Subcutaneous abdominal adipose tissue (tissue), 5 donors: ENCODE data around the gene COG5.
A peak's percentile ranks its signal among the peaks of the same experiment; 100 is the strongest.

Experiments
- H3K27ac ChIP-seq: one replicate; pipeline ENCODE4 v1.7.0; 2013; ENCODE audit warnings: low read depth, mild to moderate bottlenecking, inconsistent platforms, low read length, moderate library complexity
- H3K27me3 ChIP-seq, 5 donors: one replicate each; pipeline ENCODE4 v1.7.0; 2013; ENCODE audit warnings: low read length in 5 of 5, inconsistent platforms in 1 of 5; ENCODE audit not compliant: control insufficient read depth in 5 of 5, insufficient read depth in 4 of 5
- H3K36me3 ChIP-seq, 5 donors: one replicate each; pipeline ENCODE4 v1.7.0; 2013; ENCODE audit warnings: low read length in 5 of 5; ENCODE audit not compliant: control insufficient read depth in 5 of 5, insufficient read depth in 5 of 5
- H3K4me1 ChIP-seq, 5 donors: one replicate each; pipeline ENCODE4 v1.7.0; 2013; ENCODE audit warnings: low read length in 5 of 5, mild to moderate bottlenecking in 3 of 5, moderate library complexity in 1 of 5; ENCODE audit not compliant: control insufficient read depth in 5 of 5, insufficient read depth in 5 of 5
- H3K4me3 ChIP-seq, 5 donors: one replicate each; pipeline ENCODE4 v1.7.0; 2013; ENCODE audit warnings: low read length in 5 of 5, low read depth in 1 of 5
- H3K9ac ChIP-seq, 5 donors: one replicate each; pipeline ENCODE4 v1.7.0; 2013; ENCODE audit warnings: low read length in 5 of 5, mild to moderate bottlenecking in 4 of 5, moderate library complexity in 3 of 5
- H3K9me3 ChIP-seq, 5 donors: one replicate each; pipeline ENCODE4 v1.7.0; 2013; ENCODE audit warnings: low read length in 5 of 5; ENCODE audit not compliant: control insufficient read depth in 5 of 5
- donor health status: healthy.
- donor health status: healthy.
- donor health status: healthy.
- donor health status: healthy.
- donor health status: healthy.

The COG5 gene

DNA sequence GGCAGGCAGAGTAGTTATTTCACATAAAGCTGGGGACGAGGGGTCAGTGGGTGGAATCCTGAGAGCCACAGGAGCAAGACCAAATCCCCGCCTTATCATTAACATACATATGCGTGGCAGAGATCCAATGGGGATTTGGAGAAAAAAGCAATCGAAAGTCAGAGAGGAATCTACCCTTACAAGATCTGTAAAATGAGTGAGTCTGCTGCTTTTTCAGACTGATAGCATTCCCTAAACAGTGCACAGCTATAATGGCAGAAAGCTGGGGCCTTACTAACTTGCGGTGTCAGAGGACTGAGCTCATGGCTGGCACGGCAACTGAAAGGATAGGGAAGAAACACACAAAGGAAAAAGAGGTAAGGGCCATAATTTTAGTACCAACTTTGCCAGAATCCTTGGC, 68.8 kb downstream of the COG5 start:
- H3K27me3 ChIP-seq: no peaks in the 10 kb centered on the region
- no peak overlapping the region for H3K4me3 ChIP-seq
- H3K4me1 ChIP-seq: no peaks in the 10 kb centered on the region
- no peak overlapping the region for H3K27ac ChIP-seq
- no peaks in the 10 kb centered on the region for H3K36me3 ChIP-seq
- H3K9me3 ChIP-seq: no peaks in the 10 kb centered on the region
- no peak overlapping the region for H3K9ac ChIP-seq

DNA sequence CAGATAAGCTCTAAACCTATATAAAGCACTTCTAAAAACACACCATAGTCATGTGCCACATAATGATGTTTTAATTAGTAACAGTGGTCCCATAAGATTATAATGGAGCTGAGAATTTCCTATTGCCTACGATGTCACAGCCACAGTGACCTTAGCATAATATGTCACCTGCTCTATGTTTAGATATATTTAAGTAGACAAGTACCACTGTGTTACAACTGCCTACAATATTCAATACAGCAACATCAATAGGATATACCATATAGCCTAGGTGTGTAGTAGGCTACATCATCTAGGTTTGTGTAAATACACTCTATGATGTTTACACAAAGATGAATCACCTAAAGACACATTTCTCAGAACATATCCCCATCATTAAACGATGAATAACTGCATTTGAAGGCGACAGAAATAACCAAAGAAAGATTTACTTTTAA, 69.4 kb downstream of the COG5 start:
- no peak overlapping the region for H3K27ac ChIP-seq

DNA sequence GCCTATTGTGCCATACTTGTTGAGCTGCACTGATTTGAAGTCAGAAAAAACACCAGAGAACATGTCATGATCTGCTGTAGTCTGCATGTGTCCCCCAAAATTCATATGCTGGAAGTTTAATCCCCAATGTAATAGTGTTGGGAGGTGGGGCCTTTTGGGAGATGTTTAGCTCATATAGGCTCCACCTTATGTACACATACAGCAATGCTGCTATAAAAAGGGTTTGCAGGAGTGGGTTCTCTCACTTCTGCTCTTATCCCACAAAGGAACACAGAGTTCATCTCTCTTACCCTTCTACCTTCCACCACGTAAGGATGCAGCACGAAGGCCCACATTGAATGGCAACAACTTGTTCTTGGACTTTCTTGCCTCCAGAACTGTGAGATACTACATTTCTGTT, 70.8 kb downstream of the COG5 start:
- no peak overlapping the region for H3K4me3 ChIP-seq
- no peak overlapping the region for H3K9ac ChIP-seq
- H3K27me3 ChIP-seq: no peaks in the 10 kb centered on the region
- H3K4me1 ChIP-seq: no peaks in the 10 kb centered on the region
- no peak overlapping the region for H3K27ac ChIP-seq
- no peaks in the 10 kb centered on the region for H3K36me3 ChIP-seq
- no peaks in the 10 kb centered on the region for H3K9me3 ChIP-seq

More for the DNA sequence above, 69.4 kb downstream of the COG5 start:
- Histone ChIP-seq H3K27me3 (no peaks in the 10 kb centered on the region), H3K4me3 (no peak overlapping the region), H3K36me3 (no peaks in the 10 kb centered on the region), H3K4me1 (no peaks in the 10 kb centered on the region), H3K9me3 (no peaks in the 10 kb centered on the region), H3K9ac (no peak overlapping the region)

DNA sequence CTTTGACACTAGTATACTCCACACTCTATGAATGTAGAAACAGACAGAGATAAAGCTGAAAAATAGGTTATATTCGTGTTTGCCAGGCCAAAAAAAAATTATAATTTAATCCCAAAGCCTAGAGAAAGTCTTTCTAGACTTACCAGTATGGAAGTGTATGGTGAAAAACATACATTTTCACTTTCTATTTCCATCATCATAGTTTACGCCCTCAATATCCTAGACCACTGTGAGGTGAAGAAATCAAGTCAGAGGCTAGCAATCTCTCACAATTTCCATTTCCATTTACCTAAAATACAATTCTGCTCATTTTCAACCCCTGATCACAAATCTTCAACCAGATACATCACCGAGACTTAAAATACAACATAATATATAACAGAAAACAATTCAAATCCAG, 77.7 kb downstream of the COG5 start:
- no peaks in the 10 kb centered on the region for H3K9me3 ChIP-seq
- H3K4me1 ChIP-seq: peaks cover 0 to 4% (median 0%) of the 10 kb centered on the region in 5 donors
- peak overlapping the region in 1 of 5 donors; percentile 25 for H3K9ac ChIP-seq
- H3K27ac ChIP-seq: no peak overlapping the region
- H3K27me3 ChIP-seq: no peaks in the 10 kb centered on the region
- no peaks in the 10 kb centered on the region for H3K36me3 ChIP-seq
- H3K4me3 ChIP-seq: no peak overlapping the region

DNA sequence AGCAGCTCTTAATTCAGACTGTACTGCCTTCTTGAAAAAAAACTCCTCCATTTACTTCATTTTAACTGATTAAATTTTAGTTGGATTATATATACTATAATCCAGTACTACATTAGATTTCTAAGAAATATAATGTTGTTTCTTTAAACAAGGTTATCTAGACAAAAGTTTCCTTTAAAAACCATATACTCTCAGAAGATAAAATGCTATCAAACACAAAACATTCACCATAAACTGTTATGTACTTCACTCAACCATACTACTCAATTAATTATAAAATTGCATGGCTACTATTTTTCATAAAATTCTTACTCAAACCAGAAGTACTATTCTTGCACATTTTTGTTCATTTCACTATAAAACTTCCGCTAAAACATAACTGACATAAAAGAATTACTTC, 81.1 kb downstream of the COG5 start:
- H3K9ac ChIP-seq: no peak overlapping the region
- H3K9me3 ChIP-seq: no peaks in the 10 kb centered on the region
- no peak overlapping the region for H3K4me3 ChIP-seq
- no peaks in the 10 kb centered on the region for H3K36me3 ChIP-seq
- peaks cover 0 to 4% (median 0%) of the 10 kb centered on the region in 5 donors for H3K4me1 ChIP-seq
- H3K27ac ChIP-seq: no peak overlapping the region
- H3K27me3 ChIP-seq: no peaks in the 10 kb centered on the region

DNA sequence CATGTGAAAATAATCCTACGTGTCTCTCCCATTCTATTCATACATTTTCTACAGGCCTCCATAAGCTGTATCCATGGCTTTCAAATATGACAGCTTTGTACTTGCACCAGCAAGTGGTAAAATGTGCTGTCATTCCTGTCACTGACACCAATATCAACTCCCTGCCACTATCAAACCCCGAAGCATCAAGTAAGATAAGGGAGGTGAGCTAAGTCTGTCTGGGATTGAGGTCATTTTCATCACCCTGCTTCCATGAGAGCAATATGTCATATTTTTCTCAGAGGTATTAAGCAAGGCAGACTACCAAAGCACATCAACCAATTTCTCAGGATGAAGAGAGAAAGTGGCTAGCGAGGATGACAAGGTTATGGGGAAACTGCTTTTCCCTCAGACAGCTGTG, 82.8 kb downstream of the COG5 start:
- H3K9me3 ChIP-seq: no peaks in the 10 kb centered on the region
- no peak overlapping the region for H3K27ac ChIP-seq
- H3K36me3 ChIP-seq: no peaks in the 10 kb centered on the region
- H3K4me1 ChIP-seq: peaks cover 0 to 4% (median 0%) of the 10 kb centered on the region in 5 donors
- H3K9ac ChIP-seq: no peak overlapping the region
- no peaks in the 10 kb centered on the region for H3K27me3 ChIP-seq
- H3K4me3 ChIP-seq: no peak overlapping the region

DNA sequence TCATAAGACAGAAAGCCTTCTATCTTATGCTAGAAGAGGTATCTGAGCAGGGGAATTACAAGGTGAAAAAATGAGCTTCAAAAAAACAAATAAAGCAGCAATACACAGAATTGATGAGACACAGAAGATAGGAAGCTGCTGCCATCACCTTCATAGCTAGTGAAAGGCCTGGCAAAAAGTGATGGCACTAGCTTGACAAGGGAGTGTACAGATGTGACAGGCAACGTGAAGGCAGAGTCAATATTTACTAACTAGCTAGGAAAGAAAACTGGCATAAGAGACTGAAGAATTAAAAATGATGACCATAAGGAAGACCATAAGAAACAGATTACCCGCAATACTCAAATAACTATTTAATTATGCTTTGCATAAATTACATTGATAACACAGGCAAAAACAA, 84.4 kb downstream of the COG5 start:
- no peaks in the 10 kb centered on the region for H3K27me3 ChIP-seq
- H3K4me1 ChIP-seq: no peaks in the 10 kb centered on the region
- no peak overlapping the region for H3K27ac ChIP-seq
- no peak overlapping the region for H3K4me3 ChIP-seq
- no peaks in the 10 kb centered on the region for H3K9me3 ChIP-seq
- peaks cover 0 to under 1% (median 0%) of the 10 kb centered on the region in 5 donors for H3K36me3 ChIP-seq
- no peak overlapping the region for H3K9ac ChIP-seq

DNA sequence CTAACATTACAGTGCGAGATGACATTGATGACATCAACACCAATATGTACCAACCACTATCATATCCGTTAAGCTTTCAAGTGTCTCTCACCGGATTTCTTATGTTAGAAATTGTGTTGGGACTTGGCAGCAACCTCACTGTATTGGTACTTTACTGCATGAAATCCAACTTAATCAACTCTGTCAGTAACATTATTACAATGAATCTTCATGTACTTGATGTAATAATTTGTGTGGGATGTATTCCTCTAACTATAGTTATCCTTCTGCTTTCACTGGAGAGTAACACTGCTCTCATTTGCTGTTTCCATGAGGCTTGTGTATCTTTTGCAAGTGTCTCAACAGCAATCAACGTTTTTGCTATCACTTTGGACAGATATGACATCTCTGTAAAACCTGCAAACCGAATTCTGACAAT, 89.6 kb downstream of the COG5 start:
- Histone ChIP-seq H3K27ac (no peak overlapping the region), H3K9me3 (no peaks in the 10 kb centered on the region), H3K4me3 (no peak overlapping the region), H3K9ac (no peak overlapping the region), H3K36me3 (peaks cover 0 to 4% (median 0%) of the 10 kb centered on the region in 5 donors), H3K27me3 (no peaks in the 10 kb centered on the region), H3K4me1 (peaks cover 0 to 3% (median 0%) of the 10 kb centered on the region in 5 donors)

DNA sequence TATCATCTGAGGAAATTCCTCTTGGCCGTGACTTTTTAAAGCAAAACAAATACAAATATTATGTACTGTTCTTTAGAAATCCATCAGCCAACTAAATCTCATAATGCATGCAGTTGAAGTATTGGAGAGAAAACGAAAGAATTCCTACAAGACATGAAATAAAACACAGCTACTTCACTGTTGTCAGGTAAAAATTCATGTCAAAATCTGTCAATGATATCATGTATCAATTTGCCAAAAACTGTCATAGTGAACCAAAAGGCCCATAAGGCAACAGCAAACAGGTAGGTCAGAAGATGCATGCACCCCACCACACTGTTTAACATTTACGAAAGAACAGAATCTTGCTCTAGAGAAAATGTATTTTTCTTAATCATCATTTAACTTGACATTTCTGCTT, 91.6 kb downstream of the COG5 start:
- peaks cover 0 to 3% (median 0%) of the 10 kb centered on the region in 5 donors for H3K4me1 ChIP-seq

DNA sequence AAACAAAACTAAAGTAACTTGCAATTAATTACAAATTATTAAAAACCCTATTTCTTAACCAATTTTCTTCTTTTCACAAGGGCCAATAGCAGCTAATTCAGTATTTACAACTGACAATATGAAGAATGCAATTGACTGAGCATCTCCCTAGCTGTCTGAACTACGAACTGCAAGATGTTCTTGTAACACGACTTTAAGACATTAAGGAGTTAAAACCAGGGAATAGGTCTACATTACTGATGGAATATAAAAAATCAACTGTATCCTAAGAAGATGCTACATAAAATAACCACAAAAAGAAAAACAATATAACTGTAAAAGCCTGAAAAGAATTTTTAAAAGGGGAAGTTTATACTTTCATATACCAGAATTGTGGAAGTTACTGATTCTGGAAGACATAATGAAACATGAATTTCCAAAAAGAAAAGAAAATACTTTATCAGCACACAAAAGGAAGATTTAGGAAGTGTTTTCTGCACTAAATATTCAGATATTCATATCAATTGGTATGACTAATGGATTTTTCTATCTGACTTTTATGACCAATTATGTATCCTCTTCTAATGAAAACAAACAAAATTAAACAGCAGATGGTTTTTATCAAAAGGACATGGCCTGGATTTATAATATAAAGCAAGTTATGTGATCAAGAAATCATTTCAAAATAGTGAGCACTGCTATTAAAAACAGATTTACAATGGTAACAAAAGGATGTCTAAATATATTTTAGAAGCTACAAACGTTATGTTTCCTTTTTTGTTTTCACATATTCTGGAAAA, 92.2 kb downstream of the COG5 start:
- no peaks in the 10 kb centered on the region for H3K9me3 ChIP-seq
- no peak overlapping the region for H3K27ac ChIP-seq
- H3K4me3 ChIP-seq: no peak overlapping the region
- peaks cover 0 to 4% (median 0%) of the 10 kb centered on the region in 5 donors for H3K36me3 ChIP-seq
- H3K27me3 ChIP-seq: no peaks in the 10 kb centered on the region
- H3K9ac ChIP-seq: no peak overlapping the region
- peaks cover 0 to 3% (median 0%) of the 10 kb centered on the region in 5 donors for H3K4me1 ChIP-seq

More for the DNA sequence above, 91.6 kb downstream of the COG5 start:
- Histone ChIP-seq H3K9me3 (no peaks in the 10 kb centered on the region), H3K9ac (no peak overlapping the region), H3K27me3 (no peaks in the 10 kb centered on the region), H3K36me3 (peaks cover 0 to 4% (median 0%) of the 10 kb centered on the region in 5 donors), H3K27ac (no peak overlapping the region), H3K4me3 (no peak overlapping the region)
